Gastroesophageal sphincter (tissue), 4 donors: ENCODE data around the gene ANO4. TPM values are rescaled to one million over a fixed set of nuclear protein-coding genes. Genes with fewer than 3 reads are reported as not detected.

Experiments used
- ATAC-seq: fragments of 150-250 bp; one replicate; pipeline ENCODE4 v1.9.1; 2016; ENCODE audit warnings: mild to moderate bottlenecking, moderate library complexity
- H3K27ac ChIP-seq, 4 donors: fragments of 200-600 bp; sonication (generic) in 3 of 4; 1 replicate in 3 of 4; 2 replicates in 1 of 4; pipeline ENCODE4 v1.5.1; 2016 to 2019
- H3K27me3 ChIP-seq: fragments of 200-600 bp; sonication (generic); one replicate; pipeline ENCODE4 v1.5.1; 2019
- H3K36me3 ChIP-seq, 2 donors: fragments of 200-600 bp; sonication (generic); one replicate each; pipeline ENCODE4 v1.5.1; 2019; ENCODE audit warnings: control low read depth in 1 of 2
- H3K4me1 ChIP-seq, 3 donors: fragments of 200-600 bp; sonication (generic); 1 replicate in 2 of 3; 2 replicates in 1 of 3; pipeline ENCODE4 v1.5.1; 2016 to 2019; ENCODE audit warnings: control low read depth in 2 of 3
- H3K4me3 ChIP-seq, 2 donors: fragments of 200-600 bp; sonication (generic); one replicate each; pipeline ENCODE4 v1.5.1; 2019; ENCODE audit warnings: mild to moderate bottlenecking in 1 of 2, moderate library complexity in 1 of 2
- H3K9me3 ChIP-seq, 3 donors: fragments of 200-600 bp; sonication (generic); one replicate each; pipeline ENCODE4 v1.5.1; 2017 to 2019; ENCODE audit warnings: control low read depth in 2 of 3
- CTCF ChIP-seq, 4 experiments: fragments of 200-600 bp in 2 of 4; fragments of 450-650 bp in 2 of 4; sonication (generic) in 1 of 4; IDR thresholded peaks; one replicate each; pipeline ENCODE4 v1.5.1; 2017 to 2019; ENCODE audit warnings: antibody characterized with exemption in 4 of 4, mild to moderate bottlenecking in 2 of 4, moderate library complexity in 2 of 4
- EP300 ChIP-seq: sonication (generic); formaldehyde crosslinking; IDR thresholded peaks from one replicate; pipeline ENCODE4 v1.6.1; 2017; ENCODE audit warnings: antibody characterized with exemption, mild to moderate bottlenecking
- POLR2A ChIP-seq, 2 donors: fragments of 450-650 bp; IDR thresholded peaks; one replicate each; pipeline ENCODE4 v1.6.1; 2017; ENCODE audit warnings: antibody characterized with exemption in 2 of 2, mild to moderate bottlenecking in 2 of 2, moderate library complexity in 1 of 2
- POLR2AphosphoS5 ChIP-seq: sonication (generic); formaldehyde crosslinking; IDR thresholded peaks from one replicate; pipeline ENCODE4 v1.6.1; 2017; ENCODE audit warnings: antibody characterized with exemption
- WGBS, 2 donors: methylation state at CpG; one replicate each; pipeline ENCODE4 v1.1.5; 2018; ENCODE audit warnings: low coverage in 1 of 2; 5-methylcytosine and 5-hydroxymethylcytosine counted together
- total RNA-seq, 4 donors: library from RNA; depleted of rRNA; stranded (reverse); fragments of >200 nt; gene quantifications; one replicate each; pipeline ENCODE4 v1.1.0, GENCODE V29; 2016

ANO4 gene
- total RNA-seq, 4 donors from 2014 or later: 0.08 to 0.30 (median 0.13) TPM; not detected in 1

GRCh38 chr12:101108130-101108529 lies 313.6 kb downstream of the ANO4 start:
- TF ChIP-seq CTCF (IDR thresholded peaks at IDR 0.05): no peak
- TF ChIP-seq POLR2AphosphoS5: no peak
- TF ChIP-seq POLR2A (IDR thresholded peaks at IDR 0.05): no peak
- no peak for TF ChIP-seq EP300
- H3K4me3 ChIP-seq: no peak overlapping the region
- H3K27me3 ChIP-seq: no peaks in the 10 kb centered on the region
- no peak overlapping the region for H3K27ac ChIP-seq
- H3K9me3 ChIP-seq: peaks cover 0 to 8% (median 0%) of the 10 kb centered on the region in 3 donors
- no peak for ATAC-seq
- no peaks in the 10 kb centered on the region for H3K4me1 ChIP-seq
- H3K36me3 ChIP-seq: no peaks in the 10 kb centered on the region
- WGBS, 2 donors: 76 to 91% methylated on average over 4 to 5 of the region's 5 CpGs

GRCh38 chr12:101110866-101111265 lies 316.3 kb downstream of the ANO4 start:
- no peak overlapping the region for H3K4me3 ChIP-seq
- no peaks in the 10 kb centered on the region for H3K9me3 ChIP-seq
- H3K27me3 ChIP-seq: no peaks in the 10 kb centered on the region
- no peak for ATAC-seq
- no peaks in the 10 kb centered on the region for H3K36me3 ChIP-seq
- H3K4me1 ChIP-seq: no peaks in the 10 kb centered on the region
- no peak overlapping the region for H3K27ac ChIP-seq
- TF ChIP-seq POLR2AphosphoS5: no peak
- TF ChIP-seq EP300: no peak
- 66 to 75% methylated on average over 2 to 3 of the region's 3 CpGs for WGBS, 2 donors

GRCh38 chr12:101111441-101111840 lies 316.9 kb downstream of the ANO4 start:
- H3K27ac ChIP-seq: no peak overlapping the region
- no peaks in the 10 kb centered on the region for H3K4me1 ChIP-seq
- no peak for TF ChIP-seq POLR2AphosphoS5
- no peak for TF ChIP-seq EP300
- no peak for TF ChIP-seq POLR2A (IDR thresholded peaks at IDR 0.05)
- TF ChIP-seq CTCF (IDR thresholded peaks at IDR 0.05): no peak
- H3K9me3 ChIP-seq: no peaks in the 10 kb centered on the region
- H3K27me3 ChIP-seq: no peaks in the 10 kb centered on the region
- no peaks in the 10 kb centered on the region for H3K36me3 ChIP-seq
- no peak overlapping the region for H3K4me3 ChIP-seq
- WGBS, 2 donors: 46 to 92% methylated on average over 2 of the region's 2 CpGs
- no peak for ATAC-seq

- Histone ChIP-seq H3K27ac (no peak overlapping the region), H3K4me3 (no peak overlapping the region), H3K9me3 (no peaks in the 10 kb centered on the region), H3K4me1 (no peaks in the 10 kb centered on the region), H3K27me3 (no peaks in the 10 kb centered on the region), H3K36me3 (no peaks in the 10 kb centered on the region)
- 50 to 72% methylated on average over 2 of the region's 2 CpGs for WGBS, 2 donors
- TF ChIP-seq POLR2AphosphoS5 (no peak), POLR2A (IDR thresholded peaks at IDR 0.05) (no peak), CTCF (IDR thresholded peaks at IDR 0.05) (no peak), EP300 (no peak)
- no peak for ATAC-seq
Observed at GRCh38 chr12:101115326-101115725, 320.8 kb downstream of the ANO4 start.

GRCh38 chr12:101116911-101117310 lies 322.3 kb downstream of the ANO4 start:
- Histone ChIP-seq H3K27me3 (no peaks in the 10 kb centered on the region), H3K27ac (no peak overlapping the region), H3K4me3 (no peak overlapping the region), H3K4me1 (no peaks in the 10 kb centered on the region), H3K36me3 (no peaks in the 10 kb centered on the region), H3K9me3 (no peaks in the 10 kb centered on the region)
- no peak for ATAC-seq
- TF ChIP-seq POLR2AphosphoS5 (no peak), EP300 (no peak), CTCF (IDR thresholded peaks at IDR 0.05) (no peak), POLR2A (IDR thresholded peaks at IDR 0.05) (no peak)
- 70 to 73% methylated on average over 2 to 4 of the region's 4 CpGs for WGBS, 2 donors
